GM15510 (cell line): ENCODE measurements around the gene SLC7A11.

Experiments used
- POLR2A ChIP-seq: IDR thresholded peaks from 3 replicates; pipeline ENCODE4 v1.6.1; 2011; ENCODE audit warnings: borderline replicate concordance; ENCODE audit not compliant: insufficient read length; ENCODE audit errors: extremely low read depth

Gene SLC7A11

DNA sequence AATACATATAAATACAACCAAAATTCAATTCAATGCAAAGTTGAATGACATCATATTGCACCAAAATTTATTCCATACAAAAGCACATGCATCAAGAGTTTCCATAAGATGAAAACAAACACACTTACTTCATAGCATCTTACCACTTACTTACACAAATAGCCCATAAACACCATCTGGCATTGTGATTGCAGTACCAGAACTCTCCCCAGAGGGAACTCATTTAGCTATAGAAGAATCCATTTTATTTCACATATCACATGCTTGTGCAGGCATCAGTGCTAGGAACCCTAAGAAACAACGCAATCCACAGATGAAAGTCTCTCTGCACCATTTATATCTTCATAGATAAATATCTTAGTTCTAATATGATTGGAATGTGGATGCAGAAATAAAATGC, 77.9 kb downstream of the SLC7A11 start:
- TF ChIP-seq POLR2A = no peak

DNA sequence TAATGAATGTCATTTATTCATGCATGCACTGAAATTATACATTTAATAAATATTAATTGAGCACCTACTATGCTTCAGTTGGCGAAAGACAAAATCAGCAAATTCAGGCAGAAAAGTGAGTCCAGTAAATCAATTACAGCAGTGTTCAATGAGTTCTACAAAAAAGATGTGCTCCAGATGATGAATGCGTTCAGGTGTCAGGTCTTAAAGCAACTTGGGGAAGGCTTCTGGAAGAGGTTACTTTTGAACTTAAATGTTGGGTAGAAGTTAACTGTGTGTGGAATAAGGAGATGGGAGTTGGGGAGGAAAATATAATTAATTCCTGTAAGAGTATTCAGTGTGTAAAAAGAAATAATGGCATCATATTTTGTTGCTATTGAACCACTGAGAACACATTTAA, 79.0 kb downstream of the SLC7A11 start:
- no peak for TF ChIP-seq POLR2A

DNA sequence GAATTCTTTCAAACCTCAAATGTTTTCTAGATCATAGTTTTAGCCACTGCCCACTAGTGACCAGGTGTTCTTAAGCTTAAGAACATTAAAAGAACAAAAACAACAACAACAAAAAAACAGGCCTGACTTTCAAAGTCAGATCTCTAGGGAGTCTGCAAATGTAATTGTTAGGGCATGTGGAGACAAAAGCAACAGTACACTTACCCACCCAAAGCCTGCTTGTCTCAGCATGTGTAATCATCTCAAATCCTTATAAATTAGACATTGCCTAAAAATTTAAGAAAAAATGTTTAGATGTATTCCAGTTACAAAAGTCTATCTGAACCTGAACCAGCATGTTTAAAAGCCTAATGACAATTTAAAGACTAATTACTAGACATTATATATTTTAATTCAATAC, 79.9 kb downstream of the SLC7A11 start:
- no peak for TF ChIP-seq POLR2A

DNA sequence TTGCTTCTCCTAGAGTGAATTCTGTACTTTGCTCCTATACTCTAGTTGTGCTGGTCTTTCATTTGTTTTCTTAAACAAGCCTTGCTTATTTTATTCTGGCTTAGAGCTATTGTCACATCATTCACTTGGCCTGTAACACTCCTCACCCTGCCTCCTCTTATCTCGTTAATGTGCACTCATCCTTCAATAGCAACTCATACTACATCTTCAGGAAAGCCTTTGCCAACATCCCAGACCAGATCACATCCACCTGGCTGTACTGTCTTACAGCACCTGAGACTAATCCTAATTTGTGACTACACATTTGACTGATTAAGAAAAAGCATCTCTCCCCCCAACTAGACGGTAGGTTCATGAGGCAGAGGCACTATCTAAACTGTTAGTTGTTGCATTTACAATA, 80.8 kb downstream of the SLC7A11 start:
- no peak for TF ChIP-seq POLR2A

DNA sequence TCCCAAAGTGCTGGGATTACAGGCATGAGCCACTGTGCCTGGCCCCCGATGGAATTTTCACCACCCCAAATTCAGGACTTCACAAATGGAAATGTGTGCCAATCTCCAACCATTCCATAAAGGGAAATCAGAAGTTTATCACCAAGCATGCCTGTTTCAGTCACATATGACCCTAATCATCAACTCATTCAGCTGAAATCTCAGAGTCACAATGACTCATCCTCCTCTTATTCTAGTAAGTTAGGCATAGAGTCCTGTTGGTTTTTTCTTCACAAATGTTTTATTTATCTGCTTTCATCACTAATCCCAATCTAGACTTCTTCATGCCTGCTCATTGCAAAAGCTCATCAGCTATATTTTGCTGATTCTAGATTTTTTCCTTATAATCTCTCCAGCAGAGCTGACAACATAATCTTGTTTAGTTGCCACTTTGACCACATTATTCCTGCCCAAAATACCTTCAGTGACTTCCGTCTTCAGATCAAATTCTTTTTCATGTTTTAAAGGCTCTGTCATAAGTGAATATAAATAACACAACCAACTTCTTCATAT, 83.3 kb downstream of the SLC7A11 start:
- TF ChIP-seq POLR2A = no peak

DNA sequence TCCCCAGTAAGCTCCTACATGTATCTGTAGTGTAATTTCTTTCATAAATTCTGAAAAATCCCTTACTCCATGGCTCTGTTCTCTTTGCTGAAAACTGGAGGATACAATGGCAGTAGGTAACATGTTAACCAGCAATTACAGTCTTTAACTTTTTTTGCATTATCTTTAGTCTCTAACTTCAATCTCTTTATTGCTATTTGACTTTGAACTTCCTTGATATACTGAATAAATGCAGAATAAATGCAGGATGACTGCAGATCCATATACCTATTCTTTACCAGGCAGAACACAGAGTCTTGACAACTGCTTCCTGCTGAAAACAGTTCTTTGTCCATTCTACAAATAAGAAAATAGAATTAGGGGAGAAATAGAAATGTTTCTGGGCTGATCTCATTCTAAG, 101.3 kb downstream of the SLC7A11 start:
- TF ChIP-seq POLR2A = no peak

DNA sequence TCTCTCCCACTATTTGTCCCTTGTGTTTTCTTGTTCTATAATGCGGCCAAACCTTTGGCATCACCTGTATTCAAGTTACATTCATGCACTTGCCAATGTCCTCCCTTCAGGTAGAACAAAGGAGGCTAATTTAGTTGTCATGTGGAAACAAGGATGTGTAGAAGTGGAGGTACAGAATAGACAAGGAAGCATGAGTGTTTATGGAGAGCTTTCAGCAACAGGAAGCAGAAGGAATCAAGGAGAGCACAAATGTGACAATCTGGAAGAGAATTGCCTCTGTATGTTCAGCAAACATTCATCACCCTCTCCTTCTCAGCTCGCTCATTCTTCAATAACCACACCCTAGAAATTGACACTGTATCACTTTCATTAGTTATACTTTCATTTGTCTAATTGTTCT, 103.4 kb downstream of the SLC7A11 start:
- no peak for TF ChIP-seq POLR2A

DNA sequence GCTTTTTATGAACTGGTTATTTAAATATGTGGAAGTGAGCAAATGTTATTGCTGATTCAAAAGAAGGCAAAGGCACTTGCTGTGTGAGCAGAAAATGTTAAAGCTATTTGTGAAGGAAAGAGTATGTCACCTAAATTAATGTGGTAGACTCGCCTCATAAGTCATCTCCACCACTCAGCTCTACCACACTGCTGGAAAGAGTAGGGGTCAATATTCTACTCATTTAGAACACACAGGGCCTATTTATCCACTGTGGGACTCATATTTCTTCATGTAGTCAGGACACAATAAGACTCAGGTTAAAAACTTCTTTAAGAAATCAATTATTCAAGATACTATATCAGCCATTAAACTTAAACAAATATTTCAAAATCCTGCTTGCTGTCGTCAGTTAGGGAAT, 106.5 kb downstream of the SLC7A11 start:
- TF ChIP-seq POLR2A = no peak

DNA sequence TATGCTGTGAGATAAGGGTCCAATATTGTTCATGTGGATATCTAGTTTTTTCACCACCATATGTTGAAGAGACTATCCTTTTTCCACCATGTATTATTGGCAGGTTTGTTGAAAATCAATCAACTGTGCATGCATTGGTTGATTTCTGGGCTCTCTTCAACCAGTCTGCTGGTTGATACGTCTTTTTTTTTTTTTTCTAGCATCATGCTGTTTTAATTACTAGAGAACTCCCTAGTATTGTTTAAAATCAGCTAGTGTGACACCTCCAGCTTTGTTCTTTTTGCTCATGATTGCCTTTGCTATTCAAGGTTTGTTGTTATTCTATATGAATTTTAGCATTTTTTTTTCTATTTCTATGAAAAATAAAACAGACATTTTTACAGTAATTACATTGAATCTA, 123.9 kb downstream of the SLC7A11 start:
- no peak for TF ChIP-seq POLR2A

DNA sequence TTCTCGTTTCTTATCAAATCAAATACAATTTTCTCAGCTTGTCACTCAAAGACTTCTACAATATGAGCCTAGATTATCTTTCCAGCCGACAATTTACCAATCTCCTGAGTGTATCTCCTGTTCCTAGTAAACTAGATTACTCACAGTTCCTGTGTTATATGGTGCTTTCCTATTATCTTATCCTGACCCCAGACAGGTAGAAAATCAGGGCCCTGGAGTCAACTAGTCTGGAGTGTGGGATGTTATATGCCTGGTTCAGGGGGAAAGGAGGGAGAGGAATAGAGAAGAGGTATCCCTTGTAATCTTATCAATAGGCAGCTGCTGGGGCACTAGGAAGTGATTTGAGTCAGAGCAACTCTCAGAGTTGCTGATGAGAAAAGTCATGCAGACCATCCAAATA, 127.1 kb downstream of the SLC7A11 start:
- TF ChIP-seq POLR2A = no peak

DNA sequence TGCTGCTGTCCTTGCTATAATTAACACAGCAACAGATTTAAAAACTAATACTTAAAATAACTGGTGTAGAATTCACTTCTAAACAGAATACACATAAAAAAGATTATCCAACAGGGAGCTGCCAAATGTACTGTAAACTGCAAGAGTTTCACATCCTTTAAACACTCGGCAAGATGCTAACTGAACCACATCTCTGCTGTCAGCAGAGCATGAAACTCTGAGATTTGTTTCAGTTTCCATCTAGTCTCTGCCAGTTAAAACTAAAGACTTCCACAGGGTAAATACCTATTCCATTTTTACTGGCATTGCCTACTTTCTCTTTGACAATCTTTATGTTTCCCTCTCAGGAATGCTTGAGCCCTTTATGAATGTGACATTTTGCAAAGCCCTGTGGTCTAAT, 127.7 kb downstream of the SLC7A11 start:
- no peak for TF ChIP-seq POLR2A
